HG02884 (cell line): ENCODE results near the gene SH3BP4.
"Not testable (repeated sequence)": the region's sequence is repeated elsewhere in the genome, so short reads cannot be mapped to it uniquely, and the experiment has no call there.

ENCODE experiments used
- ATAC-seq: cut with Tn5 transposase; IDR thresholded peaks from one replicate; pipeline ENCODE4 v1.9.1; 2021; ENCODE audit warnings: mild to moderate bottlenecking, moderate library complexity; ENCODE audit not compliant: unreplicated experiment

Gene SH3BP4

DNA sequence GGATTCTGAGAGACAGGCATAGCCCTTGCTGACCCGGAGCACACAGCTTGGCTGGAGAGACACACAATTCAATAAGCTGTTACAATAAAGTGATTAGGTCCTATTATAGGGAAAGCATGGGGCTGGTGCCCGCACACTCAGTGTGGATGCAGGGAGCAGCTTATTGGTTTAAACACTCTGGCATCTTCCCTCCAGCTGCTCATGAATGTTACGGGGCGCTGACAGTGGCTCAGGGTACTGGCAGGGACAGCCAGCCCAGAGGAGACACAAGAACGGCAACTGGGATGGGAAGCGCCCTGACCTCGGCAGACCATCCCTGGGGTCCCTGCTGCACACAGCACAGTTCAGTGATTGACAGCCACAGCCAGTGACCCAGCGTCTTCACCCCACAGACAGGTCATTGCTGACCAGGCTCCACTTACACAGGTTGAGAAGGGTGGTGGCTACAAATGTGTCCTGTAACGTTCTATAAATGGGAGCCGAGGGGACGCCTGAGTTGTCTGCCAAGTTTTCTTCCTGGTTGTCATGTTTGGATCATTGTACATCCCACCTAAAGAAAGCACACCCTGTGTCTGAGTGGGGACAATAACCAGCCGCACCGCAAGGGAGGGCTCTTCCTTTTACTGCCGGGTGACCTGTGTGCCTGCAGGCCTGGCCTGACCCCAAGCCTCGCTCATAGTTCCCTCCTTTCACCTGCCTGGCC is 60.3 kb downstream of the SH3BP4 start:
- no peak for ATAC-seq

DNA sequence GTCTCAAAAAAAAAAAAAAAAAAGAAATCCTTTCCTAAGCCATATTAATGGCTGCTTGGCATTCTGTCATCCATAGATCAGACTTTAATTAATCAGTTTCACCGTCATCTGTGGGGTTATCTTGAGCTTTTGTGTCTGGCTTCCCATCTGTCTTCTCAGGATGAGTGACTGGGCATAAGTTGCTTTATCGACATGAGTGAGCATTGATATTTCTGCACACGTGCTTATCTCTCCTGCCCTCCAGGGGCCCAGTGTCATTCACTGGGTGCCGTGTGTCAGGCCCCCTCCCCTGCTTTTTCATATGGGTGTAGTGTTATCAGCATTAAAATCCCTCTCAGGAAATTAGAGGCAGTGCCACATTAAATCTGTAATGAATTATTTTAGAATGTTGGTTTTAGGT is 65.6 kb downstream of the SH3BP4 start:
- no peak for ATAC-seq

DNA sequence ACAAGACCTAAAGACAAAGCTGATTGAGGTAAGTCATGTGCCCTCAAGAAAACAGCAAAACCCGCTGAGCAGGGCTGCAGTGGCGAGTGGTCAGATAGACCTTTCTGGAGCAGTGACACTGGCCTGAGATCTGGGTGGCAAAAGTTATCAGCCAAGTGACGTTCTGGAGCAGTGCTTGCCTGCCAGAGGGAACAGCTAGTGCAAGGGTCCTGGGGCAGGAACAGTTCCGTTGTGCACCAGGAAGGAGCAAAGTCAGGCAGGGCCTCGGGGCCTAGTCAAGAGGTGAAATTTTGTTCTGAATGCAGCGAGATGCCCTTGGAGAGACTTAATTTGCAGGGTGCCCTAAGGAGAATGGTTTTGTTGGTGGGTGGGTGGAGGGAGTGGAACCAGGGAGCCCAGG is 67.0 kb downstream of the SH3BP4 start:
- ATAC-seq: no peak

DNA sequence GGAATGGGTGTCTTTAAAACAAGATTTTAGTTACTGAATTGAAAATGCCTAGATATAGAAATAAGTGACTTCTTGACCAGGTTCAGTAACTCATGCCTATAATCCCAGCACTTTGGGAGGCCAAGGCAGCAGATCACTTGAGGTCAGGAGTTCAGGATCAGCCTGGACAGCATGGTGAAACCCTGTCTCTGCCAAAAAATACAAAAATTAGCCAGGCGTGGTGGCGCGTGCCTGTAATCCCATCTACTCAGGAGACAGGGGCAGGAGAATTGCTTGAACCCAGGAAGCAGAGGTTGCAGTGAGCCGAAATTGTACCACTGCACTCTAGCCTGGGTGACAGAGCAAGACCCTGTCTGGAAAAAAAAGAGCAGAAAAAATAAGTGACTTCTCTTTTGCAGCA is 68.3 kb downstream of the SH3BP4 start:
- ATAC-seq: not testable (repeated sequence)

DNA sequence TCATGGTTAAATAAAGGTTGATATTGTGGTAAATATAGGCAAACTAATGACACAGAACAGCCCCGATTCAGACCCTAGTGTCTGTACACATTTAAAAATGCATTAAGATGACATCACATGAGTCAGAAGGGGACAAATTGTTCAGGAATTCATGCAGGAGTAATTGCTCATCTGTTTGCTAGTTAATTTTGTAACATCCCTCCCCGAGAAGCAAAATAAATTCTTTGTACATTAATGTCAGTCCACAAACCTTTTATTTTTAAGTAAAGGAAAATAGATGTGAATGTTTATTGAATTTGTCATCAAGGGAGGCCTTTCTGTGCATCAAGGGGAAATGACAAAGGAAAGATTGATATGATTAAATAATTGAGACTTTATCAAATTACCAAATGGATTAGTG is 69.9 kb downstream of the SH3BP4 start:
- no peak for ATAC-seq

DNA sequence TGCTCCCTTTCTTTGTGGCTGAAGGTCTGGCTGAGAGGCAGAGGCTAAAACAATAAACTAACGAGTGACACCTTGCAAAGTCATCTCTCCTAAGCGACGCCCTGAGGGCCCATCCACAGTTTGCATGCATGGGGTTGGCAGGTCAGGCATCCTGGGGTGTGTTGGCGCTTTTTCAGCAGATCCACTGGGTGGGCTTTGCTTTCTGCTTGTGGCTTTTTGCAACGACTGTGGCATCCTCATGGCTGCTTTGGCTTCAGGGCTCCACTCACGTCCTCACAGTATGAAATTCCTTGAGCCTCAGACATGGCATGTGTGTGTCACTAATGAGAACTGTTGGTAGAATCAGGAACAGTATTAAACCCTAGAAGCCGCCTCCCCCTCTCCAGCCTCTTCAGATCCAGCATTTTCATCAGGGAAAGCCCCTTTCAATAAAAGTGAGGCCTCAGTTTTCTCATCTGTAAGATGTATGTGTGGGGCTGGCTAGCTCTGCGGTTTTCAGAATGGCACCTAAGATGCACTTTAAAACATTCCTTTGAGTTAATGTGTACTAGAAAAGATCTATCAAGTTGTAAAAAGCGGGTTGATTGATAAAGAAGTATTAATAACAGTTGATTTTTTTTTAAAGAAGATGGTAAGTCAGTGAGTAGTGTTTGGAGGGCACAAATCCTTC is 72.5 kb downstream of the SH3BP4 start:
- no peak for ATAC-seq

DNA sequence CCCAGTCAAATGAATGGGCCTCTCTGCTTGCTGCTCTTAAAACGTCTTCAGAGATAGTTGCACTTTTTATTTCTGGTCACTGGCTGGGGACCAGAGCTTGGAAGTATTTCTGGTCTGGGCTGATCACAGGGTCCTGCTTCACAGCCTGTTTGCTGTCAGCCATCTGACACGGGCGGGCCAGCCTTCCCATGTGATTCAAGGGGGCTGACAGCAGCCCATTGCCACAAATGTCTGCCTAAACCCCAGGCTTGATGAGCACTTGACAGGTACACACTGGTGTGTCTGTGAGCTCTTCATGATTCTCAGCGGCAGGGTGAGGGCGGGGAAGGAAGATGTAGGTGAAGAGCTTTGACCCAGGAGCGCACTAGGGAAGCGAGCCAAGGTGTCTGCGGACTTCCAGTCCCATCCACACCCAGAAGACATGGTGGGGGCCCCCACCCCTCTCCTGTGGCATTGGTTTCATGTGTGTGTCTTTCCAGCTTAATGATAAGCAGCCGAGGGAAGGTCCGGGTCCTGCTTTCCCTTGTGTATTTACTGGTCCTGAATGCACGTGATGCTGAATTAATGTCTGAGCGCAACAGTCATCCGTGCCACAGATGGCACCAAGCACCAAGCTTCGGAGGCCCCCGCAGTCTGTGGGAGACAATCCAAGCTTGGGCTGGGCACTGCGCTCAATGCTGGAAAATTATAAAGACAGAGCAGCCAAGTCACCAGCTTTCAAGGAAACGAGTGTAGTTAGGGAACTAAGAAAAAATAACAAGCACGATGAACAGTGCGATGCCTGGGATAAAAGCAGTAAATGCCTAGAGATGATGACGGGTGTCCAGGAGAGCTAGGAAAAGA is 73.3 kb downstream of the SH3BP4 start:
- ATAC-seq: no peak

DNA sequence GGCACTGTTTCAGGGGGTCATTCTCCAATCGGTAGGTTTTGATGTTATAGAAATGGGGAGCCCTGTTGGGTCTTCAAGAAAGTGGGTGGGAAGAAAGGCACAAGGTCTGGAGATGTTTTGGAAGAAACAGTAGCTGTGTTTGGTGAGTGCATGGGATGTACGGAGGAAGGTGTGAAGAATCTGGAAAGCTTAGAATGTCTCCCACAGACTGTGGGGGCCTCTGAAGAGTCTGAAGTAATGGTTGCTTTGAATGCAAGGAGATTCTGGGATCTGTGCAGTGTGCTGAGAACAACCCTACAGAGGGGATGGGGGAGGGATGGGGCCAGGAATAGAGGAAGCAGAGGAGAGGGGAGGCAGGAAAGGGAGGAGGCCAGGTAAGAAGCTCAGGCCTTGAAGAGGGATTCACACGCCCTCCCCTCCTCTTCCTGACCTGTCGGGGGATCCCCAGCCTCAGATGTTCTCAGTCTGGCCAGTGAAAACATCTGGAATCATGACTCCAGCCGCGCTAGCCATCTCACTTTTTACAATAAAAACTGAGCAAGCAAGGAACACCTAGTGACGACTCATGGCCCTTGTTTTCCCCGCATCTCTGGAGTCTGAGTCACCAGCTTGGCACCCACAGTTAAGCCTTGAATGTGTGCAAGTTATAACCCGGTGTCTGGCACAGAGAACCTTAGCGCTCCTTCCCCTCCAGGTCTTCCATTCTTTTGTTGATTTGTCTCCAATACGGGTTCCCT is 74.2 kb downstream of the SH3BP4 start:
- ATAC-seq: no peak

DNA sequence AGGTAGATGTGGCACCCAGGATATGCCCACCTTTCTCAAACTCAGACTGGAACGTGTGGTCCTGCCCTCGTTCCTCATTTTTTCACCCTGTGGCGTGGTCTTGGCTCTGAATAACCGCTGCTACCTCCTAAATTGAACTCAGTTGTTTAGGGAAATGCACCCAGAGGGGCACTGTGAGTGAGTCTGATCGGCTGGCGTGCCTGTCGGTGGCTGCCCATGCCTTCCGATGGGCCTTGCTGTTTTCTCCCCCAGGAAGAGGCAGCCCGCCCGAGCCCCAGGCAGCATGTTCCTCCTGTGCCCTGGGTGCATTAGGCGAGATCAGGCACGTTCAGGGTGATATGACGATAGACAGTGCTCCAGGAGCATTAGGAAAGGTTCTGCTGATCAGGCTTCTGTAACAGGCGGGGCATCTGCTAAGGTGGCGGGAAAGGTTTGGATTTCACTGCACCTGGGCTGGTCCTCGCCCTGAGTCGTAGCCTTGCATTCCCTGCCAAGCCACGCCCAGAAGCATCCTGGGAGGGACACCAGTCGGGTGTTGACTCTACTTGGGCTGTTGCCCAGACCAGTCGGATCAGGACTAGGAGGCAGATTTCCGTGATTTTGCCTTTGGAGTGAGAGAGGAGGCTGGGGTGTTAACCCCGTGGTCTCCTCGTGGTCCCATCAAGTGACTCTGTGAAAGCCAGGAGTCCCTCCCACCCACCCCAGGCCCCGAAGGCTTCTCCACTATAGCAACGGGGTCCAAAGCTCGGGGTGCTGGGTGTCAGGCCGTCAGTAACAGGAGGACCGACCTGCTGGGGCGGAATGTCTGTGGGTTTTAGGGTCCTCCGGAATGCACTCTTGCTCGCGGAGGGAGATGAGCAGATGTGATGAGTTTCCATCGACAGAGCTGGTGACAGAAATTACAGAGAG is 75.1 kb downstream of the SH3BP4 start:
- no peak for ATAC-seq

DNA sequence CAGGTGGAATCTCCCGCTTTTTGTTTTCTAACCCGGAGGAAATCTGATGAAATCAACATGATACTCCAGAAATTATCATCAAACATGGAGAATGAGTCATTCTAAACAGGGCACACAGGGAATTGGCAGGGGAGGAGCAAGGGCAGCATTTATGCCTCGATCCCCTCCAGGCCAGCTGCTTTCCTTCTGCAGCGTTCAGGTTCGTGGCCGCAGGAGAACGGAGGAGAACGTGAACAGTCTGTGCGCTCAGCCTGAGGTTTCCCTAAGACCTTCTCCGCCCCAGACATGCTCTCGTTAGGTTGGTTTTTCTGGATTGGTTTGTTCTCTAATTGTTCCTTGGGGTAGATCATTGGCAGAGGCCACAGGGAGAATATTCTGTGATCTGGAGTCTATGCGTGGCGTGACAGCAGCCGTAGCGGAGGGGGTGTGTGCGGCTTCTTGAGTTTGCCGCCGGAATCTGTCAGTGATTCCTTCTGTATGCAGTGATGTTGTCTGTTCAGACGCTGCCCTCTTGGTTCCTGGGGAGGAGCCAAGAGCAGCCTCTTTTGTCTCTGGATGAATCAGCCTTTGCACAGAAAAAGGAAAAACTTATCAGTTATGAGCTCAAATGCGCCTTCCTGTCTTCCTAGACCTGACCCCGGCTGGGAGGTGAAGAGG is 75.9 kb downstream of the SH3BP4 start:
- ATAC-seq: no peak

DNA sequence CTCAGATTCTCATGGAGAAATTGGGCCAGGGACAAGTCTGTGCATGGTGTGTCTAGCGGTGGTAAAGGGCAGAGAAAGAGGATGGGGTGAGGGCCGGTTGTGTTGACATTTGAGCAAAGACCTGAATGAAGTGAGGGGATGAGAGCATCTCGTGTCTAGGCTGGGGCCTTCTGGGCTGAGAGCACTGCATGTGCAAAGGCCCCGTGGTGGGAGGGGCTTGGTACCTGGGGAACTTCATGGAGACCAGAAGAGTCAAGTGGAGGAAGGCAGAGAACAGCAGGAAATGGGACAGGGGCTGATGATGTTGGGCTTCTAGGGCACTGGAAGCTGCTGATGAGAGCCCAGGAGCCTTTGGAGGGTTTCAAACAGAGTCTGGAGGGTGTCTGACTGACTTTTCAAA is 76.8 kb downstream of the SH3BP4 start:
- ATAC-seq: no peak

DNA sequence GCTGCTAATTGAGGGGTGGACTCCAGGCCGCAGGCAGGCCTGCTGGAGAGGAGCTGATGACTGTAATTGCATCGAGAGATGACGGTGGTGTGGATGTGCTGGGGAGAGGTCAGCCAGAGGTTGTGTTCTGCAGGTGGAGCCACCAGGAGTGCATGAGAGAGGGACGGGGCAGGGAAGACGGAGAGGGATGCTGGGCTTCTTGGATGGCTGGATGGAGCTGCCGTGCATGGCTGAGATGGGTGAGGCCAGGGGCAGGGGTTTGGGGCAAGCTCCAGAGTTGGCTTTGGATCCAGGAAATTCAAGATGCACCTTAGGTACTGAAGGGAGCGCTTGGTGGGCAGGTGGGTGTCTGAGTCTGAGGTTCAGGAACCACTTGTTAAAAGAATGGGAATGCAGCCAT is 77.2 kb downstream of the SH3BP4 start:
- ATAC-seq: no peak

DNA sequence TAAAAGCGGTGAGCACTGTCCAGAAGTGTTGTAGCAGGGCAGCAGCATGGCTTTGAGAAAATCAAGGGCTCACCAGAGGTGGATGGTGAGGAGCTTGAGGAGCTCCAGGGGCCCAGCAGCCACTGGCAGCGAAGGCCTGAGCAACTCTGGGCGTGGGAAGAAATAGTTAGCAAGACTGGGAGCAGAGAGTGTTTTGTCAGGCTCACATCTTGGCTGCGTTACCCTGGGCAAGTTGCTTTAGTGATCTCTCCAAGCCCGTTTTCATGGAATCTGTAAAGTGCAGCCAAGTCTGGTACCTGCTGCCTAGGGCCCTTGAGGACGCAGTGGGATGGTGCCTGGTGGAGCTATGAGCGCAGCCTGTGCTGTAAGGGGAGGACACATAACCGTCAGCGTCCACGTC is 78.3 kb downstream of the SH3BP4 start:
- ATAC-seq: no peak

DNA sequence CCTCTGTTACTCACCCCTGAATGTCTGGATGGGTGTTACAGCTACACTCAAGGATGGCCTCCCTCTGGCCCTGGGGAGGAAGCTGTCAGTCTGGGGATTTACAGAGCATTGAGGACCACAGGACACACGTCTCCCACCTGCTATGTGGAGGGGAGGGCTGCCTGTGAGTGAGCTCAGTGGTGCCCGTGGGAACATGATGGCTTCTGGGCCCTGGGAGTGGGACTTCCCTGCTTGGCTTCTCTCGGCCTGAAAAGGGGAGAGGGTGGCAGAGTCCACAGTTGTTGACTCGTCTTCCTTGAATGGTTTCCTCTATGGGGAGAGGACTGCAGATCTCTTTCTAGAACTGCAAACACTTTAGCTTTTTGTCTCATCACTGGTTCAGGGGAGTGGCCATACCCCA is 79.1 kb downstream of the SH3BP4 start:
- ATAC-seq: no peak

DNA sequence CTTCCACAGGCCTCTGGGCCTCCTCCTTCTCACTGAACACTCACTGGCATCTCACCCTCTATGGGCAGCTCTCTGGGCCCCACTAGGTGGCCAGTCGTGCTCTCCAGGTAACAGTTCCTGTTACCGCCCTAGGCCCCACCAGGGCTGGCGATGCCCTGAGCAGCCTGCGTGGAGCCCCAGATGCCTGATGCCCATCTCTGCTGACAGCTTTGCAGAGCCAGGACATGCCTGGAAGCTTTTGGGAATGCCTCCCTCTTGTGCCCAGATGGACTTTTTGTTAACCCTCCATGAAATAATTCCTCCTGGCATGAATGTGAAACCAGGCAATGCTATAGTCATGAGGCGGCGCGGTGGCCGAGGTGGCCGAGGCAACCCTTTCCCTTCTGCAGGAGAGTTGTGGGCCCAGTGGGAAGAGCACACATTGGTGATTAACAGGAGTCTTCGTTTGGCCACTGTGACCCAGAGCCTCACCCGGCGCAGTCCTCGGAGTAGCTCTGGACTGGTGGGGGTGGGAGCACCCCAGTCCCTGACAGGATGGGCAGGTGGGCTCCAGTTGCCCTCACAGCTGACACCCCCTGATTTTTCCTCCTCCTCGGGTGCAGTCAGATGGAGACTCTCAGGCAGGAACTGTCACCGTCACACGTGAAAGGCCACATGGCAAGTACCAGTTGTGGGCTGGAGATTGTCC is 80.0 kb downstream of the SH3BP4 start:
- no peak for ATAC-seq

DNA sequence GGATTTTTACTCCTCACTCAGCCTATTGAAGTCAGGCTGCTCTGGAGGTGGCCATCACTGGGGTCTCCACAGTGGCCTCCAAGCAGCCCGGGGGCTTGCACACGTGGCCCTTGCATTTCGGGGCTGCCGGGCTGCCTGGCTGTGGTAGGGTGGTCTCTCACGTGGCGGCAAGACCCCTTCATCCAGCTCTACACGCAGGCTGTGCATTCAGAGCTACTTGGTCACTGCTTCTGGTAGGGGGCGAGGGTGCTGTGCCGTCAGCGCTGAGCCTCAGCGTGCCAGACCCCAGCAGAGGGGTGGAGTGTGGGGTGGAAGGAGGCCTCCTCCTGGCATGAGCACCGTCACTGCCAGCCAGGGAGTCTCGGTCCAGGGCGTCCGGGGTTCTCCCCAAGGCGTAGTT is 80.6 kb downstream of the SH3BP4 start:
- ATAC-seq: no peak

DNA sequence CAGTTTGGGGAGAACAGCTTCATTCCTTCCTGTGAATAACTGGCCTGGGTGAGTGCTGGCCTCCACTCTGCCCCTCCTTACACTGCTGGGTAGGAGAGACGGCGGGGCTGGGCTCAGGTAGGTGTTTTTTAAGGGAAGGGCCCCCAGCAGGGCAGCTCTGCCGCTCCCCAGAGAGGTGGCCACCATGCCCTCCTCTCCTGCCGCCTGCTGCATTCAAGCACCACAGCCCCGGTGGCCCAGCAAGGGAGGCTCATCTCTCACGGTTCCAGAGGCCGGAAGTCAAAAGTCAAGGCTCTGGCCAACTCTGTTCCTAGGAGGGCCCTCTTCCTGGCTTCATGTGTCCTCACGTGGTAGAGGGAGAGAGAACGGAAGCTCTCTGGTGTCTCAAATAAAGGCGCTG is 81.1 kb downstream of the SH3BP4 start:
- no peak for ATAC-seq

DNA sequence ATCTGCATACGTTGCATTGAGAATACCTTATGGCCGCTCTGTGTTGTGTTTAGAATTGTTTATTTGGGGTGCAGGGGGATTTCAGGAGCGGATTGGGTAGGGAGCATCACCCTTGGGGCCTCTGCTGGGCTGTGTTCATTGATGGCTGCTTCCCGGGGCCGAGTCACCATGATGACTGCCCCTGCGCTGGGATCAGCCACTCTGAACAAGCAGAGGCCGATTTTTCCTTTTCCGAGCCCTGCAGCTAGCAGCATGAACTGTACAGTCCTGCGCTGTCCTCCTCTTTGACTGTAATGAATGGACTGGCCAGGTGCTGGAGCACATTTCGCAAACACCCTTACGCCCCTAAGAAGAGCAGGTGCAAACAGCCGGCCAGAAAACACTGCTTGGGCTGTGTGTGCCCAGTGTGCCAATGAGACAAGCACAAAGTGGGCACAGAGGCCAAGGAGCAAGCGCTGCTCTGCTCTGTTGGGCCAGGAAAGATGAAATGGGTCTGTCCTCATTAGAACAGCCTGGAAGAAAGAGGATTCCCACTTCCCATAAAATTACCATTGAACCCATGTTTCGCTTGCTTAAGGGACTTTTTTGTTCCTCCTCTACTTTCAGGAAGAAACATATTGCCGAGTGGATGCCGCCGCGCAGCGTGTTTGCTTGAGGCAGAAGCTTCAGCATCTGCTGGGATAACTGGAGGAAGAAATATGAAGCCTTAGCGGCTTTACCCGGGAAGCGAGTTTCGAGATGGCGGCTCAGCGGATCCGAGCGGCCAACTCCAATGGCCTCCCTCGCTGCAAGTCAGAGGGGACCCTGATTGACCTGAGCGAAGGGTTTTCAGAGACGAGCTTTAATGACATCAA is 82.7 kb downstream of the SH3BP4 start:
- no peak for ATAC-seq
